Thymus (tissue), 11 donors: ENCODE data around the gene BRIP1. TPM values are rescaled to one million over a fixed set of nuclear protein-coding genes. Genes with fewer than 3 reads are reported as not detected.
A peak's percentile ranks its signal among the peaks of the same experiment; 100 is the strongest.

Experiments
- DNase-seq, 9 donors: peaks; one replicate each; pipeline ENCODE4 v3.0.0-alpha.2; 2013; ENCODE audit warnings: low spot score in 9 of 9, low read depth in 6 of 9, missing footprints in 1 of 9
- H3K27ac ChIP-seq, 2 donors: one replicate each; pipeline ENCODE4 v1.5.1; 2013; ENCODE audit warnings: control low read depth in 1 of 2, low read depth in 1 of 2, low read length in 1 of 2, mild to moderate bottlenecking in 1 of 2, moderate library complexity in 1 of 2
- H3K27me3 ChIP-seq, 2 donors: one replicate each; pipeline ENCODE4 v1.5.1; 2013; ENCODE audit warnings: low read length in 1 of 2; ENCODE audit not compliant: control insufficient read depth in 2 of 2, insufficient read depth in 1 of 2
- H3K36me3 ChIP-seq, 2 donors: one replicate each; pipeline ENCODE4 v1.5.1; 2013; ENCODE audit warnings: low read length in 1 of 2, mild to moderate bottlenecking in 1 of 2, moderate library complexity in 1 of 2; ENCODE audit not compliant: control insufficient read depth in 2 of 2, insufficient read depth in 2 of 2
- H3K4me1 ChIP-seq, 2 donors: one replicate each; pipeline ENCODE4 v1.5.1; 2013; ENCODE audit warnings: low read length in 2 of 2; ENCODE audit not compliant: control insufficient read depth in 2 of 2, insufficient read depth in 2 of 2
- H3K4me3 ChIP-seq, 2 donors: one replicate each; pipeline ENCODE4 v1.5.1; 2013; ENCODE audit warnings: low read length in 2 of 2, control low read depth in 1 of 2, mild to moderate bottlenecking in 1 of 2
- H3K9me3 ChIP-seq, 2 donors: one replicate each; pipeline ENCODE4 v1.5.1; 2013; ENCODE audit warnings: low read length in 1 of 2, mild to moderate bottlenecking in 1 of 2; ENCODE audit not compliant: control insufficient read depth in 2 of 2, insufficient read depth in 1 of 2
- WGBS: extraction: QIAGEN DNeasy Blood & Tissue Kit; methylation state at CpG from one replicate; pipeline ENCODE4 v1.1.7; 2013; 5-methylcytosine and 5-hydroxymethylcytosine counted together
- polyA plus RNA-seq: library from polyadenylated mRNA; stranded (reverse); fragments of 200-250 nt; gene quantifications from one replicate; pipeline ENCODE4 v1.2.3, GENCODE V29; 2013
- total RNA-seq: library from RNA; stranded (reverse); fragments of 120-200 nt; gene quantifications from one replicate; pipeline ENCODE4 v1.2.4, GENCODE V29; 2013
- donor health status: healthy.

The BRIP1 gene
- total and polyA plus RNA-seq, 2 donors, result 0.68 to 11.5 TPM

GRCh38 chr17:61770752-61771533 lies 92.4 kb downstream of the BRIP1 start:
- no peak overlapping the region for H3K27ac ChIP-seq
- H3K27me3 ChIP-seq, result no peaks in the 10 kb centered on the region
- peaks cover 0 to 5% of the 10 kb centered on the region in 2 donors for H3K9me3 ChIP-seq
- WGBS, result over 99% methylated on average over 2 of the region's 2 CpGs
- H3K4me1 ChIP-seq, result no peaks in the 10 kb centered on the region
- DNase-seq, result no peak
- H3K36me3 ChIP-seq, result peaks cover 0 to 9% of the 10 kb centered on the region in 2 donors
- no peak overlapping the region for H3K4me3 ChIP-seq

- H3K4me1 ChIP-seq, result no peaks in the 10 kb centered on the region
- DNase-seq, result no peak
- no peaks in the 10 kb centered on the region for H3K27me3 ChIP-seq
- peaks cover 0 to 6% of the 10 kb centered on the region in 2 donors for H3K36me3 ChIP-seq
- no peak overlapping the region for H3K27ac ChIP-seq
- H3K4me3 ChIP-seq, result no peak overlapping the region
- H3K9me3 ChIP-seq, result peaks cover 0 to 5% of the 10 kb centered on the region in 2 donors
These were observed 93.3 kb downstream of the BRIP1 start for GRCh38 chr17:61770043-61770442.

GRCh38 chr17:61768405-61768804 lies 94.9 kb downstream of the BRIP1 start:
- H3K9me3 ChIP-seq, result peaks cover 0 to 5% of the 10 kb centered on the region in 2 donors
- H3K4me3 ChIP-seq, result no peak overlapping the region
- H3K27ac ChIP-seq, result no peak overlapping the region
- 98% methylated on average over 3 of the region's 3 CpGs for WGBS
- no peaks in the 10 kb centered on the region for H3K4me1 ChIP-seq
- no peak for DNase-seq
- H3K36me3 ChIP-seq, result peaks cover 0 to 6% of the 10 kb centered on the region in 2 donors
- H3K27me3 ChIP-seq, result no peaks in the 10 kb centered on the region

- no peak overlapping the region for H3K4me3 ChIP-seq
These were observed 96.8 kb downstream of the BRIP1 start for GRCh38 chr17:61766520-61766919.

GRCh38 chr17:61764846-61765245 lies 98.5 kb downstream of the BRIP1 start:
- H3K4me3 ChIP-seq, result no peak overlapping the region
- no peaks in the 10 kb centered on the region for H3K27me3 ChIP-seq
- peaks cover 0 to 4% of the 10 kb centered on the region in 2 donors for H3K36me3 ChIP-seq
- no peaks in the 10 kb centered on the region for H3K9me3 ChIP-seq
- 100% methylated on average over 1 of the region's 1 CpG for WGBS
- H3K4me1 ChIP-seq, result no peaks in the 10 kb centered on the region
- DNase-seq, result no peak
- H3K27ac ChIP-seq, result no peak overlapping the region

More at GRCh38 chr17:61766520-61766919, 96.8 kb downstream of the BRIP1 start:
- DNase-seq, result no peak
- H3K4me1 ChIP-seq, result no peaks in the 10 kb centered on the region
- 97% methylated on average over 2 of the region's 2 CpGs for WGBS
- no peak overlapping the region for H3K27ac ChIP-seq
- peaks cover 0 to 6% of the 10 kb centered on the region in 2 donors for H3K36me3 ChIP-seq
- H3K9me3 ChIP-seq, result peaks cover 0 to 2% of the 10 kb centered on the region in 2 donors
- no peaks in the 10 kb centered on the region for H3K27me3 ChIP-seq

GRCh38 chr17:61761827-61762226 lies 101.5 kb downstream of the BRIP1 start:
- no peak overlapping the region for H3K4me3 ChIP-seq
- H3K27ac ChIP-seq, result no peak overlapping the region
- H3K36me3 ChIP-seq, result no peaks in the 10 kb centered on the region
- DNase-seq, result no peak
- H3K4me1 ChIP-seq, result no peaks in the 10 kb centered on the region
- WGBS, result 99% methylated on average over 2 of the region's 2 CpGs
- no peaks in the 10 kb centered on the region for H3K9me3 ChIP-seq
- no peaks in the 10 kb centered on the region for H3K27me3 ChIP-seq

GRCh38 chr17:61759362-61759761 lies 104.0 kb downstream of the BRIP1 start:
- Histone ChIP-seq H3K9me3 (no peaks in the 10 kb centered on the region), H3K27me3 (no peaks in the 10 kb centered on the region), H3K27ac (no peak overlapping the region), H3K4me3 (no peak overlapping the region), H3K4me1 (no peaks in the 10 kb centered on the region), H3K36me3 (no peaks in the 10 kb centered on the region)
- no peak for DNase-seq
- 100% methylated on average over 1 of the region's 1 CpG for WGBS

GRCh38 chr17:61758430-61758829 lies 104.9 kb downstream of the BRIP1 start:
- Histone ChIP-seq H3K9me3 (no peaks in the 10 kb centered on the region), H3K36me3 (no peaks in the 10 kb centered on the region), H3K27me3 (no peaks in the 10 kb centered on the region), H3K4me1 (no peaks in the 10 kb centered on the region), H3K4me3 (no peak overlapping the region), H3K27ac (no peak overlapping the region)
- DNase-seq, result no peak
- WGBS, result 98% methylated on average over 2 of the region's 2 CpGs

GRCh38 chr17:61757168-61757567 lies 106.2 kb downstream of the BRIP1 start:
- peak in 4 of 9 donors; percentile 1 to 31 (median 5) for DNase-seq
- Histone ChIP-seq H3K27me3 (no peaks in the 10 kb centered on the region), H3K9me3 (no peaks in the 10 kb centered on the region), H3K4me1 (no peaks in the 10 kb centered on the region), H3K36me3 (no peaks in the 10 kb centered on the region), H3K27ac (no peak overlapping the region), H3K4me3 (no peak overlapping the region)
